Measurements from ENCODE around the gene TBC1D10A. TPM values are rescaled to one million over a fixed set of nuclear protein-coding genes. Genes with fewer than 3 reads are reported as not detected.

The TBC1D10A gene
- total RNA-seq, 1 experiment from 2014 or later, result 12.6 TPM

- Histone ChIP-seq H3K4me2 (ENCODE audit: low read length) (no peak overlapping the region), H3K27me3 (ENCODE audit: low read length) (no peaks in the 10 kb centered on the region), H3K36me3 (ENCODE audit: low read depth, low read length) (peaks cover 53% of the 10 kb centered on the region), H3K9me2 (replicated peaks; ENCODE audit: low read length) (no peaks in the 10 kb centered on the region), H3K9me3 (ENCODE audit: low read length) (no peaks in the 10 kb centered on the region), H3K4me3 (ENCODE audit: low read length) (no peak overlapping the region), H3K9ac (ENCODE audit: low read length) (no peak overlapping the region), H3F3A (ENCODE audit: low read length, unreplicated experiment) (no peaks in the 10 kb centered on the region), H3K27ac (ENCODE audit: low read length) (no peak overlapping the region), H3K4me1 (ENCODE audit: insufficient read depth, low read length) (peaks cover 7% of the 10 kb centered on the region; the same call in 1 of the 2 replicates), H2AFZ (ENCODE audit: low read length) (no peak overlapping the region), H4K20me1 (ENCODE audit: low read length) (no peaks in the 10 kb centered on the region), H3K79me2 (ENCODE audit: low read length) (no peaks in the 10 kb centered on the region)
- POLR2A ChIA-PET (ENCODE audit: unreplicated experiment), result no interaction called here
- TF ChIP-seq EZH2 (IDR thresholded peaks at IDR 0.05; ENCODE audit: low read length, unreplicated experiment), result no peak
- no peak for TF ChIP-seq CTCF (conservative IDR thresholded peaks at IDR 0.05; ENCODE audit: low read depth, low read length)
- TF ChIP-seq EZH2phosphoT487 (IDR thresholded peaks at IDR 0.05; ENCODE audit: borderline replicate concordance, low read length), result no peak
- ATAC-seq (no peak), DNase-seq (no peak)
- intact Hi-C loops (cut with micrococcal nuclease), result no loop called here
- CTCF ChIA-PET, result interaction anchor here (1.2 kb wide), 1 partner anchor 44 kb away, joined by 3 read pairs; no protein-coding TSS in a partner anchor
- no TSS peak for BruUV-seq (replicated peaks)
Measured at GRCh38 chr22:30332551-30332950, 5.8 kb upstream of the TBC1D10A start.

GRCh38 chr22:30328466-30329049 lies 1.8 kb upstream of the TBC1D10A start:
- CTCF ChIA-PET, result interaction anchor here (0.6 to 2.5 kb wide), 2 partner anchors 40 to 272 kb away, joined by 4 to 33 read pairs; partner anchors contain the start of gene CASTOR1
- TF ChIP-seq CTCF (conservative IDR thresholded peaks at IDR 0.05; ENCODE audit: low read depth, low read length) (no peak), EZH2 (IDR thresholded peaks at IDR 0.05; ENCODE audit: low read length, unreplicated experiment) (no peak), EZH2phosphoT487 (IDR thresholded peaks at IDR 0.05; ENCODE audit: borderline replicate concordance, low read length) (no peak)
- H3K79me2 ChIP-seq (ENCODE audit: low read length), result peaks cover 26% of the 10 kb centered on the region
- intact Hi-C loops (cut with micrococcal nuclease), result loop anchor here (5.0 kb wide), 1 partner anchor 41 kb away; the partner anchor contains the start of gene CASTOR1
- DNase-seq (no peak), ATAC-seq (no peak)
- no TSS peak for BruUV-seq (replicated peaks)
- no peak overlapping the region for H3K4me3 ChIP-seq (ENCODE audit: low read length)
- no peak overlapping the region for H2AFZ ChIP-seq (ENCODE audit: low read length)
- H3K27ac ChIP-seq (ENCODE audit: low read length), result no peak overlapping the region
- no peak overlapping the region for H3K4me2 ChIP-seq (ENCODE audit: low read length)
- H3K9me3 ChIP-seq (ENCODE audit: low read length), result no peaks in the 10 kb centered on the region
- POLR2A ChIA-PET (ENCODE audit: unreplicated experiment), result no interaction called here
- H4K20me1 ChIP-seq (ENCODE audit: low read length), result no peaks in the 10 kb centered on the region
- H3K27me3 ChIP-seq (ENCODE audit: low read length), result no peaks in the 10 kb centered on the region
- H3K36me3 ChIP-seq (ENCODE audit: low read depth, low read length), result peaks cover 13% of the 10 kb centered on the region
- peaks cover 28% of the 10 kb centered on the region for H3K4me1 ChIP-seq (ENCODE audit: insufficient read depth, low read length)
- no peaks in the 10 kb centered on the region for H3K9me2 ChIP-seq (replicated peaks; ENCODE audit: low read length)
- no peaks in the 10 kb centered on the region for H3F3A ChIP-seq (ENCODE audit: low read length, unreplicated experiment)
- H3K9ac ChIP-seq (ENCODE audit: low read length), result no peak overlapping the region

GRCh38 chr22:30327864-30328345 lies 1.2 kb upstream of the TBC1D10A start:
- H2AFZ ChIP-seq (ENCODE audit: low read length), result no peak overlapping the region
- H3K36me3 ChIP-seq (ENCODE audit: low read depth, low read length), result peaks cover 8% of the 10 kb centered on the region; the same call in 1 of the 2 replicates
- ATAC-seq, result peak; percentile 39
- H3K9me2 ChIP-seq (replicated peaks; ENCODE audit: low read length), result no peaks in the 10 kb centered on the region
- peak overlapping the region; percentile 72; the same call in 1 of the 2 replicates for H3K4me2 ChIP-seq (ENCODE audit: low read length)
- H3K9me3 ChIP-seq (ENCODE audit: low read length), result no peaks in the 10 kb centered on the region
- H3K27me3 ChIP-seq (ENCODE audit: low read length), result no peaks in the 10 kb centered on the region
- TF ChIP-seq CTCF (conservative IDR thresholded peaks at IDR 0.05; ENCODE audit: low read depth, low read length) (peak; percentile 58), EZH2phosphoT487 (IDR thresholded peaks at IDR 0.05; ENCODE audit: borderline replicate concordance, low read length) (no peak), EZH2 (IDR thresholded peaks at IDR 0.05; ENCODE audit: low read length, unreplicated experiment) (no peak)
- H3K4me1 ChIP-seq (ENCODE audit: insufficient read depth, low read length), result peaks cover 28% of the 10 kb centered on the region
- no TSS peak for BruUV-seq (replicated peaks)
- DNase-seq, result peak; percentile 60
- CTCF ChIA-PET, result interaction anchor here (0.6 to 2.5 kb wide), 2 partner anchors 40 to 273 kb away, joined by 4 to 33 read pairs; partner anchors contain the start of gene CASTOR1
- no peaks in the 10 kb centered on the region for H3F3A ChIP-seq (ENCODE audit: low read length, unreplicated experiment)
- POLR2A ChIA-PET (ENCODE audit: unreplicated experiment), result no interaction called here
- H3K9ac ChIP-seq (ENCODE audit: low read length), result no peak overlapping the region
- intact Hi-C loops (cut with micrococcal nuclease), result loop anchor here (5.0 kb wide), 1 partner anchor 41 kb away; the partner anchor contains the start of gene CASTOR1
- no peaks in the 10 kb centered on the region for H4K20me1 ChIP-seq (ENCODE audit: low read length)
- peaks cover 33% of the 10 kb centered on the region for H3K79me2 ChIP-seq (ENCODE audit: low read length)
- H3K27ac ChIP-seq (ENCODE audit: low read length), result no peak overlapping the region
- no peak overlapping the region for H3K4me3 ChIP-seq (ENCODE audit: low read length)

All from PC-3 (cell line).